ENCODE data around the gene ANKRD10. TPM values are rescaled to one million over a fixed set of nuclear protein-coding genes. Genes with fewer than 3 reads are reported as not detected.
A peak's percentile ranks its signal among the peaks of the same experiment; 100 is the strongest.

ANKRD10 gene
- total and polyA plus RNA-seq, 2 experiments from 2014 or later, result 127 to 191 TPM

DNA sequence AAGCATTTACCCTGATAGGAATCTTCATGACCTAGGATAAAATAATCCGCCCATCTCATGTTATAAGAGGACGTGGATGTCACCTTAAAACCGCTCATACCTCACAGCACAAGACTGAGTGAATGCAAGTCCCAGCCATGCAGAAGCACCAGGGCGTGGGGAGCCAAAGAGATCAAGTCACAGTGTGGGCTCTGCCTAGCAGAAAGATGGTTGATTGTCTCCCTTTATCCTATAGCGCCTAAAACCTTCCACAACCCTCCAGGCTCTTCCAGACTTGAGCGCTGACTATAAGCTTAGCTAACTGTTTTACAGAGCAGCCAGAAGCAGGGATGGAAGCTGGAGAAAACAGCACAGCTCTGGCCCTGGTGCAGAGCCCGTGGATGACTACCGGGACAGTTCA, 6.8 kb upstream of the ANKRD10 start:
- Histone ChIP-seq H3K4me3 (no peak overlapping the region), H3K9me3 (ENCODE audit: low read depth) (no peaks in the 10 kb centered on the region), H3K27me3 (no peaks in the 10 kb centered on the region), H3K36me3 (no peaks in the 10 kb centered on the region), H3K27ac (no peak overlapping the region), H3K4me1 (ENCODE audit: low read depth) (peaks cover 13% of the 10 kb centered on the region)
- DNase-seq (ENCODE audit: low read depth in 1 of 2, low spot score in 1 of 2), result no peak
- TF ChIP-seq, protein P1, sequence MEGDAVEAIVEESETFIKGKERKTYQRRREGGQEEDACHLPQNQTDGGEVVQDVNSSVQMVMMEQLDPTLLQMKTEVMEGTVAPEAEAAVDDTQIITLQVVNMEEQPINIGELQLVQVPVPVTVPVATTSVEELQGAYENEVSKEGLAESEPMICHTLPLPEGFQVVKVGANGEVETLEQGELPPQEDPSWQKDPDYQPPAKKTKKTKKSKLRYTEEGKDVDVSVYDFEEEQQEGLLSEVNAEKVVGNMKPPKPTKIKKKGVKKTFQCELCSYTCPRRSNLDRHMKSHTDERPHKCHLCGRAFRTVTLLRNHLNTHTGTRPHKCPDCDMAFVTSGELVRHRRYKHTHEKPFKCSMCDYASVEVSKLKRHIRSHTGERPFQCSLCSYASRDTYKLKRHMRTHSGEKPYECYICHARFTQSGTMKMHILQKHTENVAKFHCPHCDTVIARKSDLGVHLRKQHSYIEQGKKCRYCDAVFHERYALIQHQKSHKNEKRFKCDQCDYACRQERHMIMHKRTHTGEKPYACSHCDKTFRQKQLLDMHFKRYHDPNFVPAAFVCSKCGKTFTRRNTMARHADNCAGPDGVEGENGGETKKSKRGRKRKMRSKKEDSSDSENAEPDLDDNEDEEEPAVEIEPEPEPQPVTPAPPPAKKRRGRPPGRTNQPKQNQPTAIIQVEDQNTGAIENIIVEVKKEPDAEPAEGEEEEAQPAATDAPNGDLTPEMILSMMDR (IDR thresholded peaks at IDR 0.05; ENCODE audit: low read depth, low read length), result no peak

DNA sequence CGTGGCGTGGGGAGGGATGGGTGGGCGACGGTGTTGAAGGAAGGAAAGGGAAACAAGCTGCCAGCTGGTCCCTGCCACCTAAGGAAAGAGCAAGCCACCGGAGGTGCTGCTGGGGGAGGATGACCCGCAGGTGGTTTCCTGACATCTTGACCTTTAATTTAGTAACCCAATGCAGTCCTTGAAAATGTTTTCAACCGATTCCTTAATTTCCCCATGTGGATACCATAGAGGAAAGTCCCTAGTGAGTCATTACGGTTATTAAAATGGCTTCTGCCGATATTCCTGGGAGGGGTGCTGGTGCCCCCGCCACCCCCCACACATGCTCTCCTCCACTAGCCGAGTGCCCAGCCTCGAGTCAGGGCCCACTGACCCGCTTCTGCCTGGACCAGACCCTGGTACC, 6.3 kb upstream of the ANKRD10 start:
- TF ChIP-seq, protein P1 (IDR thresholded peaks at IDR 0.05; ENCODE audit: low read depth, low read length), result no peak
- no peak for DNase-seq (ENCODE audit: low read depth in 1 of 2, low spot score in 1 of 2)
- Histone ChIP-seq H3K9me3 (ENCODE audit: low read depth) (no peaks in the 10 kb centered on the region), H3K27ac (no peak overlapping the region), H3K36me3 (no peaks in the 10 kb centered on the region), H3K4me1 (ENCODE audit: low read depth) (peaks cover 13% of the 10 kb centered on the region), H3K4me3 (no peak overlapping the region), H3K27me3 (no peaks in the 10 kb centered on the region)

DNA sequence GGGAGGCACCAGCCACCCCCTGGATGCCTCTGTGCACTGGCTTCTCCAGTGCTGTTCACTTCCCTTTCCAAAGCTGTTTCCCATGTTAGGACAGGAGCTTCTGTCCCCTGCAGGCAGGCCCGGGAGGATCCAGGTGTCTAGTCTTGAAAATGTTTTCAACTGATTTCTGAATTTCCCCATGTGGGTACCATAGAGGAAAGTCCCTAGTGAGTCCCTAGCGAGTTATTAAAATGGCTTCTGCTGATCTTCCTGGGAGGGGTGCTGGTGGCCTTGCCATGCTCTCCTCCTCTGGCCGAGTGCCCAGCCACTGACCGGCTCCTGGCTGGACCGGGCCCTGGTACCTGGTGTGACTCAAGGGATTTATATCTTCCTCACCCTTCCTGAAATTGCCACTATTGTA, 5.2 kb upstream of the ANKRD10 start:
- Histone ChIP-seq H3K36me3 (no peaks in the 10 kb centered on the region), H3K27ac (no peak overlapping the region), H3K27me3 (no peaks in the 10 kb centered on the region), H3K9me3 (ENCODE audit: low read depth) (no peaks in the 10 kb centered on the region), H3K4me1 (ENCODE audit: low read depth) (peaks cover 13% of the 10 kb centered on the region), H3K4me3 (no peak overlapping the region)
- no peak for DNase-seq (ENCODE audit: low read depth in 1 of 2, low spot score in 1 of 2)
- TF ChIP-seq, protein P1 (IDR thresholded peaks at IDR 0.05; ENCODE audit: low read depth, low read length), result no peak

DNA sequence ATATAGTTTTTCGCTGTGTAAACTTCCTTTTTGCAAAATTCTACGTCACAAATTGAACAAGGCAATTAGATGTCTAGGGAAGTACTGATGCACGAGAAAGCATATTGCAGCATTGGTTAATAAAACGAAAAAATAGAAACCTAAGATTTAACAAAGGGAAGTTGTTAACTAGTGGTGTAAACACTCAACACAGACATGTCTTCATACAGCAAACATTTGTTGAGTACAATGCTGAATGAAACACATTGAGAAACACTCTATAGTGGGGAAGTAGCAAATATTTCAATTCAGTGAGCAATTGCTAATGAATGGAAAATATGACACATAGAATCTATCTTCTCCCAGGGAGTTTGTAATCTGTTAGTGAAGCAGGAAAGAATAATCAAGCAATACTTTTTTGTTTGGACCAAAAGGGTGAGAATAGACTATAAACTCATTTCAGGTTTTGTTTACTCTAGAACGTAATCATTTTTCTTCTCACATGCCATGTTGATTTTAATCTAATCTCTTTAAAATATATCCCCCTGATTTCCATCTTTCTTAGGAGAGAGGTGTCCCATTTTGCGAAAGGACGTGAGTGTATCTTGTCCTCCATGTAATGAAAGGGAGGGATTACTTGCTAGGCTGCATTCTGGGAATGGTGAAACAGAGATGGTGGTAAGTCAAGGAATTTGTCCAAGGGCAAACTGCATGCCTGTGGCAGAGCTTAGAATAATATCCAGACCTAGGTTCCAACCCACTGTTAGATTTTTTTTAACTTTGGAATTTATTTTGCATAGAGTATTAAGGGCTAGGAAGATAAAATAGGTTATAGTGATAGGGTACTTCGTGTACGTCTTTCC, 1.7 kb upstream of the ANKRD10 start:
- peak overlapping the region; percentile 76 for H3K4me3 ChIP-seq
- H3K4me1 ChIP-seq (ENCODE audit: low read depth), result peaks cover 20% of the 10 kb centered on the region
- TF ChIP-seq, protein P1 (IDR thresholded peaks at IDR 0.05; ENCODE audit: low read depth, low read length), result no peak
- DNase-seq (ENCODE audit: low read depth in 1 of 2, low spot score in 1 of 2), result peak in 1 of 2 donors; percentile 80
- H3K27ac ChIP-seq, result peak overlapping the region; percentile 98
- H3K27me3 ChIP-seq, result no peaks in the 10 kb centered on the region
- no peaks in the 10 kb centered on the region for H3K36me3 ChIP-seq
- no peaks in the 10 kb centered on the region for H3K9me3 ChIP-seq (ENCODE audit: low read depth)

DNA sequence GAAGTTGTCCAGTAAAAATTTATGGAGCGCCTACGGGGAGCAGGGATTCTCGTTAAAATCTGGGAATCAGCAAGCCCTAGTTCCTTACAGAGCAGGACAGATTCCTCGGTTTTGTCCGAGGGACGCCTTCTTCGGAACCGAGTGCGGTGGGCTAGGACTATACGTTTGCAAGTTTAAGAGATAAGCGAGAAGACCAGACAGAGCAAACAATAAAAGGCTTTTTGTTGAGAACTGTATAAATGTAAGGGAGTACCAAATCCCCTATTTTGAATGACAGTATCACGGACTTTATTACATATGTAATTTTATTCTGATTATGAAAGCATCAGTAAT, 971 bp upstream of the ANKRD10 start:
- TF ChIP-seq, protein P1 (IDR thresholded peaks at IDR 0.05; ENCODE audit: low read depth, low read length), result no peak
- DNase-seq (ENCODE audit: low read depth in 1 of 2, low spot score in 1 of 2), result no peak
- no peaks in the 10 kb centered on the region for H3K36me3 ChIP-seq
- H3K9me3 ChIP-seq (ENCODE audit: low read depth), result no peaks in the 10 kb centered on the region
- H3K4me3 ChIP-seq, result peak overlapping the region; percentile 76
- H3K27ac ChIP-seq, result peak overlapping the region; percentile 98
- H3K4me1 ChIP-seq (ENCODE audit: low read depth), result peaks cover 20% of the 10 kb centered on the region
- H3K27me3 ChIP-seq, result no peaks in the 10 kb centered on the region

Measured in cardiac muscle cell (in vitro differentiated cells and primary cell).